Stimulated activated CD4-positive, alpha-beta T cell treated with anti-CD3 and anti-CD28 coated beads, Interleukin-1b, Interleukin-23, amount 100 ng/mL, for 4 hours (primary cell): ENCODE measurements around the gene JADE3.

Experiments used
- DNase-seq, 2 donors: peaks; one replicate each; pipeline ENCODE4 v3.0.0-alpha.2; 2020; ENCODE audit warnings: low read depth in 2 of 2

JADE3 gene

DNA sequence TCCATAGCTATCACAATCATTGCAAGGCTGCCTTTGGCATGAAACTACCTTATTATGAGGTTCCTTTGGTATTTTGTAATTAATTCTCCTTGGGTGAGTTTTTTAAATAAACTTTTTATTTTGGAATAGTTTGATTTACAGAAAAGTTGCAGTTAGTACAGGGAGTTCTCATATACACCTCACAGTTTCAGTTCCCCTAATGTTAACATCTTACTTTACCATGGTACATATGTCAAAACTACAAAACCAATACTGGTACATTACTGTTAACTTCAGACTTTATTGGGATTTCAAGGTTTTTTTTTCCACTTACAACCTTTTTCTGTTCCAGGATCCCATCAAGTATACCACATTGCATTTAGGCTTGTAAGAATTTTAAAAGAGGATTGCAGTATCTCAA, 114.0 kb downstream of the JADE3 start:
- no peak for DNase-seq

- peak in 1 of 2 donors; percentile 16 for DNase-seq
These were observed 118.1 kb downstream of the JADE3 start for GRCh38 chrX:47030339-47030738.

GRCh38 chrX:47047989-47048388, 135.8 kb downstream of the JADE3 start:
- DNase-seq, result no peak

DNA sequence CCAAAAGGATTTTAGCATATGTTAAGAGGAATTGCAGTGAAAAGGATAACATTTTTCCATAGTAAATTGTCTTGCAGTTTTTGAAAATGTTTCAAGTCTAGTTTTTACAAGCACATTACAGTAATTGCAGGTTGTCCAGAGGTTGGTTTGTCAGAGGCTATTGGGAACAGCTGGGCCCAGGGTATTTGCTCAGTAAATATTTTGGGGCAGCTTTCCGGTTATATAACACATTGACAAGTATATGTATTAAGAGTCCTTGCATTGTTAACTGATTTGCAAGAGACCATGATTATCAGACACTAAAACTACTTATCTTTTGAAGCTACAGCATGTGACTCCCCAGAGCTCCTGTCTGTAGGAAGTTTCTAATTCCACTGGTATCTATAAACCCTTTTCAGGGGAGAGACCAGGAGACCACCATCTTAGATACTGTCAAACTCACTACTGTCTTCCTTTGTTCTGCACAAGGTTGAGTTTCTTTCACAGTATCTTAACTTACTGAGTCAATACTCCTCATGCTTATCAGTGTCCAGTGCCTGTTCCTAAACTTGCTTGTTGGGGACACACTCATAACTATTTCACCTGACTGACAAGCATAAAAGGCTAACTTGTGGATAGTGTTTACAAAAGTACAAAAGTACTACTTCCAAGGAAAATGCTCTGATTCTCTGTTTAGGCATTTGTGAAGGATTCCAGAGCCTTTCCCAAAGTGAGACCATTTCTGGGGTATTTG, 147.1 kb downstream of the JADE3 start:
- DNase-seq, result no peak

GRCh38 chrX:47060708-47061107, 148.5 kb downstream of the JADE3 start:
- no peak for DNase-seq

DNA sequence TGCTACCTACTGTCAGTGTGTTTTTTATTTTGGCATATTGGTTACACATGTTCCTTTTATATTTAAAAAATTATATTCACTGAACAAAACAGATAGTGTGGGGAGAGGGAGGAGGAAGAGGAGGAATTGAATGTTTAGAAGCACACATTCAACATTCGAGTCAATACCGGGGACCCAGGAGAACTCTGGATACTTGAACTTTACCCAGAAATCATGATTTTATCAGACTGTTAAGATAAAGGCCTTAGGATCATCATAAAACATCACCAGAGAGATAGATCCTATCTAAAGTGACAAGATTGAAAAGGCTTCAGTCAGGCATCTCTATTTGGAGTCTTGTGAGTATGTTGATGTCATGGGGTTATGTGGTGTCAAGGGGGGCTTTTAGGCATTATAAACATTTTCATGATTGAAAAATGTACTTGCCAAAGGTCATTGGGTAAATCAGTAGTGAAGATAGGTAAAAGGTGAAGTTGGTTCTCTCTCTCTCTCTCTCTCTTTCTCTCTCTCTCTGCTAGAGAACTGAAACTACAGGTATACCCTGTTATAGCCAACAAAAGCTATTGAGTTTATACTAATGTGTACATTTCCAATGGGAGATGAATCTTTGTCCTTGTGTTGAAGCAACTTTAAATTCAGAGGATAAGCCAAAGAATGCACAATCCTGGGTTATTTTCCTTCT, 149.2 kb downstream of the JADE3 start:
- DNase-seq, result no peak

- no peak for DNase-seq
These were observed 151.0 kb downstream of the JADE3 start for GRCh38 chrX:47063179-47063578.

DNA sequence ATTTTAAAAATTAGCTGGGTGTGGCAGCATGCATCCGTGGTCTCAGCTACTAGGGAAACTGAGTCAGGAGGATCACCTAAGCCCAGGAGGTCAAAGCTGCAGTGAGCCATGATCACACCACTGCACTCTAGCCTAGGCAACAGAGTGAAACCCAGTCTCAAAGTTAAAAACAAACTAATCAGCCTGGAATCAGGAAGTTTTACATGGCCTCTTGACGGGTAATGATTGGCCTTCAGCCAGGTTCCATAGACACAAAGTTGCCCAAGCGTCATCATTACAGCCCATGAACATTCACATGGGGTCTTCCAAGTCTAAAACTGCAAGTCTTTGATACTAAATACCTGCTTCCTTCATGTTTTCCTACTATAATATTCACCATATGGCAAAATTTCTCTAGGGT, 156.0 kb downstream of the JADE3 start:
- DNase-seq, result no peak

GRCh38 chrX:47068720-47069119, 156.5 kb downstream of the JADE3 start:
- no peak for DNase-seq

- DNase-seq, result no peak
These were observed 166.2 kb downstream of the JADE3 start, which contains the start of gene RGN for GRCh38 chrX:47078129-47079043. Gene RGN (plus strand): TSS chrX:47078443. CDS start chrX:47081145, 2,702 bp downstream.

GRCh38 chrX:47080215-47080914, 168.1 kb downstream of the JADE3 start:
- no peak for DNase-seq

DNA sequence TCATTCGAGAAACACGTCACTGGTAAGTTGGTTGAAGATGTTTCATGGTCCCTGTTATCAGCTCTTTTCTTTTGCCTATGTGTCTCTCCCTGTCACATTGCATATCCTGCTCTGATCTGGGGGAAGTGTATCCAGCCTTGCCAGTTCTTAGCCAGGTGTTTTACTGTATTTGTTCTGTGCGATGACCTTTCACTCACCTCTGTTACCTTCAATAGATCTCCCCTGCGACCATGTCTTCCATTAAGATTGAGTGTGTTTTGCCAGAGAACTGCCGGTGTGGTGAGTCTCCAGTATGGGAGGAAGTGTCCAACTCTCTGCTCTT, 168.7 kb downstream of the JADE3 start:
- no peak for DNase-seq

GRCh38 chrX:47091149-47091775, 179.0 kb downstream of the JADE3 start:
- no peak for DNase-seq

DNA sequence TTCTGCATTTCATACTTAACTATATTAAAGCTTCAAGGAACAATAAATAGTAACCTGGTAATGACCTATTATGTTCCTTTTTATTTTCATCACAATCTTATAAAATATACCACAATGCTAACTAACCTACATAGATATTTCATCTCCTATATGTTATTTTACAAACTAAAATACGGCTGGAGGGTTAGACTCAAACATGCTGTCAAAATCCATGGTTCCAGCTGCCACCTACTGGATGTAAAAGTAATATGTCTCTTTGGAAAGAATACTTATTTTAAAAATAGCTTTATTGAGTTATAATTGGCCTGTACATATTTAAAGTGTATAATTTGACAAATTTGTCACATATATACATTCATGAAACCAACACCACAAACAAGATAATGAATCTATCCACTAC, 181.0 kb downstream of the JADE3 start:
- no peak for DNase-seq

DNA sequence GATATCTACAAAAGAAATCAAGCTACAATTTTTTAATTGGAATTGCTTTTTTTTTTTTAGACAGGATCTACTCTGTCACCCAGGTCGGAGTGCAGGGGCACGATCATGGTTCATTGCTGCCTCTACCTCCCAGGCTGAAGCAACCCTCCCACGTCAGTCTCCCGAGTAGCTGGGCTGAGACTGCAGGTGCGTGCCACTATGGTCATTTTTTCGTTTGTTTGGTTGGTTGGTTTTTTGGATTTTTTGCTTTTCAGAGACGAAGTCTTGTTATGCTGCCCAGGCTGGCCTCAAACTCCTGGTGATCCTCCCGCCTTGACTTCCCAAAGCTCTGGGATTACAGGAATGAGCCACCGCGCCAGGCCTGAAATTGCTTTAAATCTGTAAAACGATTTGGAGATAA, 181.6 kb downstream of the JADE3 start:
- no peak for DNase-seq

GRCh38 chrX:47097018-47097417, 184.8 kb downstream of the JADE3 start:
- DNase-seq, result no peak

- no peak for DNase-seq
These were observed 186.3 kb downstream of the JADE3 start for GRCh38 chrX:47098338-47099094.

DNA sequence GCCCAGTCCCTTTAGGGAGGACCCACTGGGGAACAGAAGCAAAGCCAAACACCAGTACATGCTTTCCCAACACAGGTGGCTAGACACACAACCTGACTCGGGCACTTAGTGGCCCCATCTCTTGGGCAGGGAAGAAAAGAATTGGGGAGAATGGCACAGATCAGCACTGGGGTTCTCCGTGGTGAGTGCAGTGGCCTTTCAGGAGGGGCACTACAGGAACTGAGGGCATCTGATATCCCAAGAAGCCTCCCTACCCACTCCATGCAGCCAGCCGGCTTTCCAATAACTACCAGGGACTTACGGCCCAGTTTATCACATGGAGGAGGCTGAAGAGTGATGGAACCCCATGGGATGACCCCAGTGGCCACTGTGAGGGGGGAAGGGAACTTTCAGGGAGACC, 189.0 kb downstream of the JADE3 start:
- no peak for DNase-seq
